ENCODE data around the gene LZTR1. TPM values are rescaled to one million over a fixed set of nuclear protein-coding genes. Genes with fewer than 3 reads are reported as not detected.

Gene LZTR1
- total RNA-seq, 4 donors from 2014 or later = 41.1 to 60.8 (median 43.4) TPM

- TF ChIP-seq, protein P1, sequence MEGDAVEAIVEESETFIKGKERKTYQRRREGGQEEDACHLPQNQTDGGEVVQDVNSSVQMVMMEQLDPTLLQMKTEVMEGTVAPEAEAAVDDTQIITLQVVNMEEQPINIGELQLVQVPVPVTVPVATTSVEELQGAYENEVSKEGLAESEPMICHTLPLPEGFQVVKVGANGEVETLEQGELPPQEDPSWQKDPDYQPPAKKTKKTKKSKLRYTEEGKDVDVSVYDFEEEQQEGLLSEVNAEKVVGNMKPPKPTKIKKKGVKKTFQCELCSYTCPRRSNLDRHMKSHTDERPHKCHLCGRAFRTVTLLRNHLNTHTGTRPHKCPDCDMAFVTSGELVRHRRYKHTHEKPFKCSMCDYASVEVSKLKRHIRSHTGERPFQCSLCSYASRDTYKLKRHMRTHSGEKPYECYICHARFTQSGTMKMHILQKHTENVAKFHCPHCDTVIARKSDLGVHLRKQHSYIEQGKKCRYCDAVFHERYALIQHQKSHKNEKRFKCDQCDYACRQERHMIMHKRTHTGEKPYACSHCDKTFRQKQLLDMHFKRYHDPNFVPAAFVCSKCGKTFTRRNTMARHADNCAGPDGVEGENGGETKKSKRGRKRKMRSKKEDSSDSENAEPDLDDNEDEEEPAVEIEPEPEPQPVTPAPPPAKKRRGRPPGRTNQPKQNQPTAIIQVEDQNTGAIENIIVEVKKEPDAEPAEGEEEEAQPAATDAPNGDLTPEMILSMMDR (IDR thresholded peaks at IDR 0.05; ENCODE audit: low read depth) = no peak
Measured at GRCh38 chr22:20992056-20992442, 10.0 kb downstream of the LZTR1 start.

- TF ChIP-seq, protein P1 (IDR thresholded peaks at IDR 0.05; ENCODE audit: low read depth) = no peak
Measured at GRCh38 chr22:20992456-20993303, 10.6 kb downstream of the LZTR1 start.

- TF ChIP-seq, protein P1 (IDR thresholded peaks at IDR 0.05; ENCODE audit: low read depth) = no peak
Measured at GRCh38 chr22:20993304-20994127, 11.4 kb downstream of the LZTR1 start.

DNA sequence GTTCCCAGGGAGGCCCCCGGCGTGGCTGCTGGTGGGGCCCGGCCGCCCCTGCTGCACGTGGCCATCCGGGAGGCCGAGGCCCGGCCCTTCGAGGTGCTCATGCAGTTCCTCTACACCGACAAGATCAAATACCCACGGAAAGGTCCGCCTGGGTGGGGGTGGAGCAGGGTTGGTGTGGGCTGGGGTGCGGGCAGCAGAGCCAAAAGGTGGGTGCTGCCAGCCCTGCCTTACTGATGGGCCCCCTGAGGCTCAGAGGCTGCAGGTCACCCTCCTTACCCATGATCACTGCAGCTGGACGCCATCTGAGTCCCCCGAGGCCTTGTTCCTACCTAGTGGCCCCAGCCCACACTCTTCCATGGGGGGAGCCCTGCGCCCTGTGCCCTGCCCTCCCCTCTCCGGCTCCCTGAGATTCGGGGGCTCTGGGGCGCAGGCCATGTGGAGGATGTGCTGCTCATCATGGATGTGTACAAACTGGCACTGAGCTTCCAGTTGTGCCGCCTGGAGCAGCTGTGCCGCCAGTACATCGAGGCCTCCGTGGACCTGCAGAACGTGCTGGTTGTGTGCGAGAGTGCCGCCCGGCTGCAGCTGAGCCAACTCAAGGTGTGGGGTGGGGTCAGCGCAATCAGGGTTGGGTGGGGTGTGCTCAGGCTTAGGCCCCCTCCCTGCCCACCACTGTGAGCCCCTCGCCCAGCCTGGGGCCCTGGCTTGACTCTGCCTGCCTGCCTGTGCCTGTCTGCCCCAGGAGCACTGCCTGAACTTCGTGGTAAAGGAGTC is 12.2 kb downstream of the LZTR1 start:
- TF ChIP-seq, protein P1 (IDR thresholded peaks at IDR 0.05; ENCODE audit: low read depth) = no peak

- TF ChIP-seq, protein P1 (IDR thresholded peaks at IDR 0.05; ENCODE audit: low read depth) = no peak
Measured at GRCh38 chr22:20994902-20995241, 12.8 kb downstream of the LZTR1 start.

DNA sequence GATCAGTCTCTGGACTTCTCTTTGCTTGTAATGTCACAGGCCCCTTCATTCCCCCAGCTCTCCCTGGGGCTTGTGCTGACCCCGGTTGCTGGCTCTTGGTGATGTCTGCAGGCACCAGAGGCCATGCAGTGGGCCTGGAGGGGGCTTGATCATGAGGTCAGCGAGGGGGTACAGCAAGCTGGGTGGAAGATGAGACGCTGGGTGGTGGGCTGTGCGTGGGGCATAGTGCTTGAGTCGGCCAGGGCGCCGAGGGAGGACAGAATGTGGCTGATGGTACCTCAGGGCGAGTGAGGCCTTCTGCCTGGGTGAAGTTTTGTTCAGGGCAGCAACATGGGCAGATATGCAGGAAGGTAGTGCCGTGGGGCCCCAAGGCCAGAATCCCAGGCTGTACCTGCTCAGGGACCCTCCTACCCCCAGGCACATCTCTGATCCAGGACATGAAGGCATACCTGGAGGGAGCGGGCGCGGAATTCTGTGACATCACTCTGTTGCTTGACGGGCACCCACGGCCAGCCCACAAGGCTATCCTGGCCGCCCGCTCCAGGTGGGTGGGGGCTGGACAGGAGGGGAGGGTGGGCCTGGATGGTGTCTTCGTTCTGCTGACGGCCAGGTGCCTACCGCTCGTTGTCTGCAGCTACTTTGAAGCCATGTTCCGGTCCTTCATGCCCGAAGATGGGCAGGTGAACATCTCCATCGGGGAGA is 13.4 kb downstream of the LZTR1 start:
- TF ChIP-seq, protein P1 (IDR thresholded peaks at IDR 0.05; ENCODE audit: low read depth) = no peak

Data from subcutaneous adipose tissue (tissue), 4 donors.